T47D (cell line): Measurements from ENCODE around the gene MCTP2.
A peak's percentile ranks its signal among the peaks of the same experiment; 100 is the strongest.
"Not testable (repeated sequence)": the region's sequence is repeated elsewhere in the genome, so short reads cannot be mapped to it uniquely, and the experiment has no call there.

Experiments used
- DNase-seq, 2 experiments: peaks; one replicate each; pipeline versions ENCODE4 v3.0.0 to v3.0.0-alpha.2; 2011 to 2012; ENCODE audit warnings: low read depth in 1 of 2, low spot score in 1 of 2
- JUND ChIP-seq: IDR thresholded peaks from 2 replicates; pipeline ENCODE4 v1.6.1; 2012; ENCODE audit warnings: low read depth
- in situ Hi-C: cut with HindIII; loops from 2 replicates; pipeline ENCODE4 v1.10.0; 2016; ENCODE audit warnings: low sequenced_read_pairs, low pct_unique_long_range_greater_than_20kb

Gene MCTP2

GRCh38 chr15:94240480-94240879 lies 9.1 kb downstream of the MCTP2 start:
- TF ChIP-seq JUND, result no peak
- in situ Hi-C loops, result no loop called here

GRCh38 chr15:94242257-94242656 lies 10.9 kb downstream of the MCTP2 start:
- in situ Hi-C loops, result no loop called here

More at GRCh38 chr15:94240480-94240879, 9.1 kb downstream of the MCTP2 start:
- no peak for DNase-seq

GRCh38 chr15:94243003-94243402 lies 11.6 kb downstream of the MCTP2 start:
- in situ Hi-C loops, DNase-seq: not testable (repeated sequence)

More at GRCh38 chr15:94242257-94242656, 10.9 kb downstream of the MCTP2 start:
- TF ChIP-seq JUND, result no peak
- no peak for DNase-seq

- in situ Hi-C loops, result no loop called here
- no peak for TF ChIP-seq JUND
These were observed 12.1 kb downstream of the MCTP2 start for GRCh38 chr15:94243418-94243817.

GRCh38 chr15:94246016-94246415 lies 14.7 kb downstream of the MCTP2 start:
- TF ChIP-seq JUND, result no peak
- no peak for DNase-seq
- in situ Hi-C loops, result no loop called here

More at GRCh38 chr15:94243418-94243817, 12.1 kb downstream of the MCTP2 start:
- no peak for DNase-seq

- no peak for TF ChIP-seq JUND
- in situ Hi-C loops, result no loop called here
- peak in 1 of 2 experiments; percentile 32 for DNase-seq
These were observed 16.7 kb downstream of the MCTP2 start for GRCh38 chr15:94247789-94248638.

- in situ Hi-C loops, result no loop called here
- DNase-seq, result peak in 1 of 2 experiments; percentile 52
- no peak for TF ChIP-seq JUND
These were observed 19.4 kb downstream of the MCTP2 start for GRCh38 chr15:94250801-94251200.

- TF ChIP-seq JUND, result no peak
- no peak for DNase-seq
- in situ Hi-C loops, result no loop called here
These were observed 20.9 kb downstream of the MCTP2 start for GRCh38 chr15:94252223-94252766.

GRCh38 chr15:94252906-94253491 lies 21.6 kb downstream of the MCTP2 start:
- DNase-seq, result no peak
- in situ Hi-C loops, result no loop called here
- TF ChIP-seq JUND, result no peak

- DNase-seq, result no peak
- in situ Hi-C loops, result no loop called here
- no peak for TF ChIP-seq JUND
These were observed 22.4 kb downstream of the MCTP2 start for GRCh38 chr15:94253742-94254141.

GRCh38 chr15:94255540-94255939 lies 24.2 kb downstream of the MCTP2 start:
- no peak for DNase-seq
- TF ChIP-seq JUND, result no peak
- in situ Hi-C loops, result no loop called here

GRCh38 chr15:94256511-94256910 lies 25.1 kb downstream of the MCTP2 start:
- no peak for TF ChIP-seq JUND
- in situ Hi-C loops, result no loop called here
- no peak for DNase-seq

- DNase-seq, in situ Hi-C loops: not testable (repeated sequence)
These were observed 26.4 kb downstream of the MCTP2 start for GRCh38 chr15:94257776-94258175.
